ENCODE measurements around the gene NUP93.
"Not testable (repeated sequence)": the region's sequence is repeated elsewhere in the genome, so short reads cannot be mapped to it uniquely, and the experiment has no call there.

The NUP93 gene

DNA sequence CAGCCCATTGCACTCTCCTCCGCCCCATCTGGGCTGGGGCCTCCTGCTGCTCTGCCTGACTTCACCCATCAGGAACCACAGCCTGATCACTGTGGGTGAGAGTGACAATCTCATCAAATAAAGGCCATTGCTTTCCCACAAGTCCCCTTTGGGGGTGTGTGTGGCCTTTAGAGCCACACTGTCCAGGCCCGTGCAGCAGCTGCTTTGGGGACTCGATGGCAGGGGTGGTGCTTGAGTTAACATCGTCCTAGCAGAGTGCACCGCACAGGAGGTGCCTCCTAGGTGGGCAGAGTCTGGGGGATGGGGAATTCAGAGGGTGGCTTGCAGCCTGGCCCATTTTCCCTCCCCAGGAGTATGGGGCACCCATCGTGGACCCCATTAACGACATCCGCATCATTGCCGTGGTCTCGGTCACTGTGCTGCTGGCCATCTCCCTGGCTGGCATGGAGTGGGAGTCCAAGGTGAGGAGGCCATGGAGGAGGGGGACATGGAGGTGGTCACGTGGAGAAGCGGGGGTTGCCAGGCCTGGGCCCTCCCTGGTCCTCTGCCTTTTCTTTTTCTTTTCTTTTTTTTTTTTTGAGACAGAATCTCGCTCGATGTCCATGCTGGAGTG lies 140.5 kb downstream of the NUP93 start:
- no peak for DNase-seq (ENCODE audit: low read depth)

GRCh38 chr16:56871172-56871593 lies 141.3 kb downstream of the NUP93 start:
- no peak for DNase-seq (ENCODE audit: low read depth)

DNA sequence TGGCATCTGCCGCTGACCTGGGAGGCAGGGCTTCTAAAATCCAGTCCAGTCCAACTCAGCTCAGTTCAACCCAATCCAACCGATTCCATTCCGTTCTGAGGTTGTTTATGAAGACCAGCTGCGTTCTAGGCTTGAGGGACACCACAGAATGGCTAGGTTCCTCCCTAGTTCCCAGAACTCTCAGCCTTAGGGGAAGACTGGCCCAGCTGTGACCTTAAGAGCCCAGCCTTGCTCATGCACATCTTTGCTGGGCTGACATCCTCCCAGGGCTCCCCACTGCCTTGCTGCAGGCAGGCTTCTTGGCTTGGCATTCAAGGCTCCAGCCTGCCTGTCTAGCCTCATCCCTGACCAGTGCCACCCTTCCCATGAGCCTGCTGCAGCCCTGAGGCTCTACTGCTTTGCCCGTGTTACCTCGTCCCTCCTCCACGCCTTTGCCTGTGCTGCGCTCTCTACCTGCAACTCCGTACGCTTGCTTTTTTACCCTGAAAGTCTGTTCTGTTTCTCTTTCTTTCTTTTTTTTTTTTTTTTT lies 143.0 kb downstream of the NUP93 start:
- DNase-seq (ENCODE audit: low read depth): no peak

DNA sequence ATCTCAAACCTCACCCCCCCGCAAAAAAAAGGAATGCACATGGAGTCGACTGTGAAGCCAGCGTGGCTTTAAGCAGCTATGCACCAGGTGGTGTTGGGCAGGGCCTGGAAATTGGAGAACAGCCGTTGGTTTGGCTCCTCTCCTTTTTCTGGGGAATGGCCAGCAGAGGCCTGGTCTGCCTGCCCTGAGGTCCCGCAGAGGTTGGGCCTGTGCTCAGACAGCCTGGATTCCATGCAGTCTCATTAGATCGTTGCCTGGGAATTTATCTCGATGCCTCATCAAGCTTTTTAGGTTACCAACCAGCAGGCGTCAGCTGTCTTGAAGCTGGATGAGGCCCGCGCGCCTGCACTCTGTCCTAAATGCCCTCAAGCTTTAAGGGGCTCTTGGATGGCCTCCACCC lies 144.9 kb downstream of the NUP93 start:
- no peak for DNase-seq (ENCODE audit: low read depth)

DNA sequence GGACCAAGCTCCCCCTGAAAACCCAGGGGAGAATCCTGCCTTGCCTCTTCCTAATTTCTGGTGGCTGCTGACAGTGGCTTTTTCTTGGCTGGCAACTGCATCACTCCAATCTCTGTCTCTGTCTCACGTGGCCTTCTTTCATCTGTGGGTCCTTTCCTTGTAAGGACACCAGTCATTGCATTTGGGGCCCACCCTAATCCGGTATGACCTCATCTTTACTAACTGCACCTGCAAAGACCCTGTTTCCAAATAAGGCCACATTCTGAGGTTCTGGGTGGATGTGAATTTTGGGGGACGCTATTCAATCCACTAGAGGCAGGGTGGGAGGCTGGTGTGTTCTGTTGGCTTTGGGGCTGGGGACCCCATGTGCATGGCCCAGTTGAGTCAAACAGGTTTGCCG lies 146.1 kb downstream of the NUP93 start:
- DNase-seq (ENCODE audit: low read depth): no peak

DNA sequence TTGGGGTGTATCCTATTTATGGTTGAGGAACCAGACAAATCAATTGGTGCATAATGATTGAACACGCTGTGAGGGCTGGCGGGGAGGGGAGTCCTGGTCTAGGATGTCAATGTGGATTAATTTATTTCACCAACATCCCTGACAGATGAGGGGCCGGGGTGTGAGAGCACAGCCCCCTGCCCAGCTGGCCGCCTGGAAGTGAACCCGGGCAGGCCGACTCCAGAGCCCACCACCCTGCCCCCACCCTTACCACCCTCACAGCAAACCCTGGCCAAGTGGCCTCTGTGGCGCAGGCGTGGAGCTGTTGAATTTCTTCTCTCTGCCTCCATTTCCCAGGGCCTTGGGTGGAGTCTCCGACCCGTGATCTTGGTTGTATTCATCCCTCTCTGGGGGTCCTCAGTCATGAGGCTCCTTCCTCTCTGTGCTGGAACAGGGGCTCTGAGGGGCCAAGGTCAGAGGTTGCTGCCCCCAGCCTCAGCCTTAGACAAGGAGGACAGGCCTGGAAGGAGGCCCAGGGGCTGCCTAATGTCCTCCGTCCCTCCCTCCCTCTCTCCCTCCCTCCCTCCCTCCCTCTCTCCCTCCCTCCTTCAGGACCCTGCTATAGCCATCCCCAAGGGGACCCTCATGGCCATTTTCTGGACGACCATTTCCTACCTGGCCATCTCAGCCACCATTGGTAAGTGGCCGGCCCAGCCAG lies 147.7 kb downstream of the NUP93 start:
- no peak for DNase-seq (ENCODE audit: low read depth)

- DNase-seq (ENCODE audit: low read depth): no peak
These were observed 148.4 kb downstream of the NUP93 start for GRCh38 chr16:56878282-56878854.

GRCh38 chr16:56879276-56879675 lies 149.3 kb downstream of the NUP93 start:
- DNase-seq (ENCODE audit: low read depth): no peak

DNA sequence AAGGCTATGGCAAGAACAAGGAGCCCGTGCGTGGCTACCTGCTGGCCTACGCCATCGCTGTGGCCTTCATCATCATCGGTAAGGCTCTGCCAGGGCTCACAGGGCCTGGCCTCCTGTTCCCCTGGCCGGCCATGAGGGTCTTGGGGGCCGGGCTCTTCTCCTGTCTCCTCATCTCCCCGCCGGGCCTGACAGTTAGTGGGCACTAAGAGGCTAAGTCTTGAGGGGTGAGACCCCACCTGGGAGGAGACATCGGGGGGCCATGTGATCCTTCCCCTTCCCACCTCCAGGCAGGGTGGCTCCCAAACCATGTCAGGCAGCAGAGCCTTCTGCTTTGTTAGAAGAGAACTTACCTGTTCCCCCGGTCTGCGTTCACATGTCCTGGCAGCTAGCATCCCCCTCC lies 150.2 kb downstream of the NUP93 start:
- no peak for DNase-seq (ENCODE audit: low read depth)

DNA sequence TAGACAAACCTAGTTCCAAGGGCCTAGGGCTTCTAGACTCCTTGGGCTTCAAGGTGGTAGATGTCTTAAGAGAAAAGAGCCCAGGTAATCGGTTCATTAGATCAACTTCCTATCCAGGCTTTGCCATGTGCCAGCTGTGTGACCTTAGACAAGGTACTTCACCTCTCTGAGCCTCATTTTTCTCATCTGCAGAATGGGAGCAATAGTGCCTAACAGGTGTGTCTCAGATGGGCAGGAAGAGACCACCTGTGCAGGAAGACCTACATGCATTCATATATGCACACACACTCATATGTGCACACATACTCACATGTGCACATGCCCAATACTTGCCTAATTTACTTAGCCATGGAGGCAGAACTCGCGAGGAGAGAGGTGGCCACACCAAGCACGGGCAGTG lies 150.8 kb downstream of the NUP93 start:
- DNase-seq (ENCODE audit: low read depth): no peak

DNA sequence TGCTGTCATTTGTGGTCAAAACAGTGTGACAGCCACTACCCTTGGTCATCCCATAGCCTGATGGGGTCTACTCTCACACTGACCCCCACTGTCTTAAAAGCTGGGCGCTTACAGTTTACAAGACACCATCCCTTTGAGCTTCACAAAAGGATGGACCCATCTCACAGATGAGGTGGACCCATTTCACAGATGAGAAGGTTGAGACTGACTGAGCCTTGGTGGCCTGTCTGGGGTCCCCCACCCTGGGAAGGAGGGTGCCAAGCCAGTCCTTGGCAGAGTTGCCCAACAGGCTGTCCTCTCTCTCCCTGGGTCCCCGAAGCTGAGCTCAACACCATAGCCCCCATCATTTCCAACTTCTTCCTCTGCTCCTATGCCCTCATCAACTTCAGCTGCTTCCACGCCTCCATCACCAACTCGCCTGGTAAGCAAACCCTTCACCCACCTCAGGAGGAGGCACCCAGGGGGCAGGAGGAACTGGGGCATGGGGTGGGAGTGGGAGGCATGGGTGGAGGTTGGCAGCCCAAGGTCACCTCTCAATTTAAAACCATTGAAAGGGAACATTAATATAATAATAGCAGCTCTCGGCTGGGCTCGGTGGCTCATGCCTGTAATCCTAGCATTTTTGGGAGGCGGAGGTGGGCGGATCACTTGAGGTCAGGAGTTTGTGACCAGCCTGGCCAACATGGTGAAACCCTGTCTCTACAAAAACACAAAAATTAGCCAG lies 152.3 kb downstream of the NUP93 start:
- no peak for DNase-seq (ENCODE audit: low read depth)

- DNase-seq (ENCODE audit: low read depth): no peak
These were observed 153.7 kb downstream of the NUP93 start for GRCh38 chr16:56883586-56883985.

DNA sequence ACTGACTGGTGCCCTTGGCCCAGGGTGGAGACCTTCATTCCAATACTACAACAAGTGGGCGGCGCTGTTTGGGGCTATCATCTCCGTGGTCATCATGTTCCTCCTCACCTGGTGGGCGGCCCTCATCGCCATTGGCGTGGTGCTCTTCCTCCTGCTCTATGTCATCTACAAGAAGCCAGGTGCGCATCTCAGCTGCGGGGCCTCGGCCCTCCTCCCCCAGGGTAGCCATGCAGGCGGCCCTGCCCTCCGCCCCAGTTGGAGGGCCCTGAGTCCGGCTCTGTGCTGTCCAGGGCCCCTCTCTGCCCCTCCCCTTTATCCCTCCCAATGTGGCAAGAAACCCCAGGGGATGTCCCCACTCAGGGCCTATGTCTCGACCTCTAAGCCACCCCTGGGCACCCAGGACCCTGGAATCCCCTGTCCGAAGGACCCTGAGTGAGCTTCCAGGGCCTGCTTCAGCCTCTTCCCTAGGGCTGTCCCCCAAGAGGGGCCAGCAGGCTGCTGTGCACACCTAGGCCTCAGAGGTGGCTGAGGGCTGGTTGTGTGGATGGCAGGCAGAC lies 154.2 kb downstream of the NUP93 start:
- DNase-seq (ENCODE audit: low read depth): no peak

- DNase-seq (ENCODE audit: low read depth): not testable (repeated sequence)
These were observed 155.0 kb downstream of the NUP93 start for GRCh38 chr16:56884929-56885328.

GRCh38 chr16:56885446-56886162 lies 155.7 kb downstream of the NUP93 start:
- no peak for DNase-seq (ENCODE audit: low read depth)

DNA sequence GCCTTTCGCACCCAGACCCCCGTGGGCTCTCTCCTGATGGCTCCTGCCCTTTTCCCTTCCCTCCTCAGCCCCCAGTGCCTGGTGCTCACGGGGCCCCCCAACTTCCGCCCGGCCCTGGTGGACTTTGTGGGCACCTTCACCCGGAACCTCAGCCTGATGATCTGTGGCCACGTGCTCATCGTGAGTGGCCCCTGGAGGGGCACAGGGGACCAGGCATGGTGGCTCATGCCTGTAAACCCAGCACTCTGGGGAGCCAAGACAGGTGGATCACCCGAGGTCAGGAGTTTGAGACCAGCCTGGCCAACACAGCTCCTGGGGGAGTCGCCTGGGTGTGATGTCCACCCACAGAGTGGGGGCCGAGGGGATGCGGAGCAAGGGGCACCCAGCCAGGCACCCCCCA lies 156.4 kb downstream of the NUP93 start:
- DNase-seq (ENCODE audit: low read depth): no peak

GRCh38 chr16:56886826-56887225 lies 156.9 kb downstream of the NUP93 start:
- no peak for DNase-seq (ENCODE audit: low read depth)

DNA sequence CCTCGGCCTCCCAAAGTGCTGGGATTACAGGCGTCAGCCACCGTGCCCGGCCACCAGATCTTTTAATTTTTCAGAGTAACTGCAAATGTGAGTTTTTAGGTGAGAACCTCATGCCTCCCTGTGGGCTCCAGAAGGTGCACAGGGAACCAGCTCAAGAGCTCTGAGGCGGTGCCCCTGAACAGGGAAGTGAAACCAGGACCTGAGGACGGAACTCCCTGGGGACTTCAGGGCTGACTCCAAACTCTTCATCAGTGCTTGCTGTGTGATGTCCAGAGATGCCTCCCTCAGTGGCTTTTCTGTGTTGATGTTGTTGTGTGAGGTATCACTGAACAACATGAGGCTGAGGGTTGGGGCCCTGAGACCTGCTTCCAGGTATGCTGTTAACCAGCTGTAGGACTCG lies 158.9 kb downstream of the NUP93 start:
- no peak for DNase-seq (ENCODE audit: low read depth)

GRCh38 chr16:56889206-56889605 lies 159.3 kb downstream of the NUP93 start:
- DNase-seq (ENCODE audit: low read depth): no peak

DNA sequence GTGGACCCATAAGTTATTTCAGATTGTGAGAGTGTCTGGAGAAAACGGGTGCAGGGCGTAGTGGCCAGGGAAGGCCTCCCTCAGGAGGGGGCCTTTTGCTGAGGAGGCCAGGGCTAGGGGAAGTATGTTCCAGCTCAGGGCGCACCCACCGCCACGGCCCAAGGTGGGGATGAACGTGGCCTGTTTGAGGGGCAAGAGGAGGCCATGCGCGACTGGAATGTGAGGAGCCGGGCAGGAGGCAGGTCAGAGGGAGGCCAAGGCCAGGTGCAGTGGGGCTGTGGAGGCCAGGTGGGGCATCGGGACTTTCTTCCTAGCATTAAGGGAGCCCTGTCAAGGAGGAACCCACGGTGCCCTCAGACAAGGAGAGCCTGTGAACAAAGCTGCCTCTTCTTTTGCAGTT lies 161.8 kb downstream of the NUP93 start:
- DNase-seq (ENCODE audit: low read depth): no peak

GRCh38 chr16:56892705-56893104 lies 162.8 kb downstream of the NUP93 start:
- no peak for DNase-seq (ENCODE audit: low read depth)

All from GM04503 (cell line).